HG02642 (cell line): ENCODE measurements around the gene SRMS.

Experiments
- ATAC-seq: cut with Tn5 transposase; IDR thresholded peaks from one replicate; pipeline ENCODE4 v1.9.1; 2021; ENCODE audit warnings: mild to moderate bottlenecking; ENCODE audit not compliant: unreplicated experiment, poor library complexity

The SRMS gene

GRCh38 chr20:63495167-63495720 is 52.3 kb downstream of the SRMS start:
- ATAC-seq = no peak

GRCh38 chr20:63494420-63495166 is 53.0 kb downstream of the SRMS start:
- ATAC-seq = no peak

GRCh38 chr20:63494084-63494419 is 53.5 kb downstream of the SRMS start:
- no peak for ATAC-seq

GRCh38 chr20:63493563-63494020 is 54.0 kb downstream of the SRMS start:
- no peak for ATAC-seq

GRCh38 chr20:63492982-63493381 is 54.6 kb downstream of the SRMS start:
- no peak for ATAC-seq

- no peak for ATAC-seq
Measured at GRCh38 chr20:63492518-63492917, 55.0 kb downstream of the SRMS start.

- no peak for ATAC-seq
Measured at GRCh38 chr20:63491635-63492230, 55.8 kb downstream of the SRMS start.

- ATAC-seq = no peak
Measured at GRCh38 chr20:63491078-63491477, 56.5 kb downstream of the SRMS start.
